C1 segment of cervical spinal cord (tissue), 14 donors: Measurements from ENCODE around the gene RTEL1.

Experiments used
- DNase-seq, 14 donors: peaks; one replicate each; lab custom pipeline; 2025; lab: John Stamatoyannopoulos, UW

The RTEL1 gene

DNA sequence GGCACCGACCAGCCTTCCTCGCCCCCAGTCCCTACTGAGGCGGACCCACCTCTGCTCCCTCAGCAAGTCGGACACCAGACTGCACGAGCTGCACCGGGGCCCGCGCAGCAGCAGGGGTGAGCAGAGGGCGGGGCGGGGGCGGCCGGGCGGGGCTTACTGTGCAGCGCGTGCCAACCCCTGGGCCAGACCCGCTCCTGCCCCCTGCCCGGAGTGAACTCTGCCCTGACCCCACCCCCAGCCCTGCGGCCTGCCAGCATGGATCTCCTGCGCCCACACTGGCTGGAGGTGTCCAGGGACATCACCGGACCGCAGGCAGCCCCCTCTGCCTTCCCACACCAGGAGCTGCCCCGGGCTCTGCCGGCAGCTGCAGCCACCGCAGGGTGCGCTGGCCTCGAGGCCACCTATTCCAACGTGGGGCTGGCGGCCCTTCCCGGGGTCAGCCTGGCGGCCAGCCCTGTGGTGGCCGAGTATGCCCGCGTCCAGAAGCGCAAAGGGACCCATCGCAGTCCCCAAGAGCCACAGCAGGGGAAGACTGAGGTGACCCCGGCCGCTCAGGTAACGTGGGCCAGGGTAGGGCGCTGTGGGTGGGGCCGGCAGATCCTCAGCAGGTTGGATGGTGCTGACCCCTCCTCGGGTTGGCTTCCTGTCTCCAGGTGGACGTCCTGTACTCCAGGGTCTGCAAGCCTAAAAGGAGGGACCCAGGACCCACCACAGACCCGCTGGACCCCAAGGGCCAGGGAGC lies 80.0 kb downstream of the RTEL1 start:
- DNase-seq = no peak

GRCh38 chr20:63738687-63739129 lies 80.6 kb downstream of the RTEL1 start:
- DNase-seq = peak in 3 of 14 donors; percentile 49 to 56 (median 51)

GRCh38 chr20:63739130-63740069 lies 81.3 kb downstream of the RTEL1 start, which contains the start of gene SLC2A4RG:
Gene SLC2A4RG, plus strand, starts transcription at chr20:63739776. Its CDS starts 137 bp downstream, at chr20:63739913.
- DNase-seq = peak in 13 of 14 donors; percentile 14 to 87 (median 52)

DNA sequence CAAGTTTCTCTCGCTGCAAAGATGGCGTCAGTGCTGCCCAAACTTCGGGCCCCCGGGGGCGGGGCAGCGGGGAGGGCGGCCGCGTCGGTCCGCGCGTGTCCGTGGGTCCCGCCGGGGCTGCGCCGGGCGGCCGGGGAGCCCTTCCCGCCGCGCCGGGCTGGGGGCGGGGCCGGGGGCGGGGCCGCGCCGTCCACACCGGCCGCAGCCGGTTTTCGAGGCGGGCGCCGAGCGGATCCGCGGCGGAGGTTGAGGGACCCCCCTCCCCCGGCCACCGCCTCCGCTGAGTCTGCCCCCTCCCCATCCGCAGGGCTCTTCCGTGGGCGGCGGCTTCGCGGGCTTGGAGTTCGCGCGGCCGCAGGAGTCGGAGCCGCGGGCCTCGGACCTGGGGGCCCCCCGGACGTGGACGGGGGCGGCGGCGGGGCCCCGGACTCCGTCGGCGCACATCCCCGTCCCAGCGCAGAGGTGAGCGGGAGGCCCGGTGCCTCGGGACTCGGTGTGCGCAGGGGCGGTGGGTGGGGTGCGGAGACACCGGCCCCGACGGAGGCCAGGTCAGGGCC lies 82.0 kb downstream of the RTEL1 start:
- peak in 1 of 14 donors; percentile 20 for DNase-seq

- peak in 12 of 14 donors; percentile 40 to 88 (median 70) for DNase-seq
These were observed 82.7 kb downstream of the RTEL1 start for GRCh38 chr20:63740627-63741353.

DNA sequence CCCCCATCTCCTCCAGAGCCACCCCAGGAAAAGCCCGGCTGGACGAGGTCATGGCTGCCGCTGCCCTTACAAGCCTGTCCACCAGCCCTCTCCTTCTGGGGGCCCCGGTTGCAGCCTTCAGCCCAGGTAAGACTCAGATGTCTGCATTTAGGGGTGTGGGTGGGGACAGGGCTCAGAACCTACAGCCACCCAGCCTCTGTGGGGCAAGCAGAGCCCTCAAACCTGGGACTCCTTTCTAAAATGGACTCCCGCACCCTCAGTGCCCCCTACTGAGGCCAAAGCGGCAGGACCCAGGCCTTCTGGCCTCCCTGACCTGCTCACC lies 83.2 kb downstream of the RTEL1 start:
- DNase-seq = no peak

DNA sequence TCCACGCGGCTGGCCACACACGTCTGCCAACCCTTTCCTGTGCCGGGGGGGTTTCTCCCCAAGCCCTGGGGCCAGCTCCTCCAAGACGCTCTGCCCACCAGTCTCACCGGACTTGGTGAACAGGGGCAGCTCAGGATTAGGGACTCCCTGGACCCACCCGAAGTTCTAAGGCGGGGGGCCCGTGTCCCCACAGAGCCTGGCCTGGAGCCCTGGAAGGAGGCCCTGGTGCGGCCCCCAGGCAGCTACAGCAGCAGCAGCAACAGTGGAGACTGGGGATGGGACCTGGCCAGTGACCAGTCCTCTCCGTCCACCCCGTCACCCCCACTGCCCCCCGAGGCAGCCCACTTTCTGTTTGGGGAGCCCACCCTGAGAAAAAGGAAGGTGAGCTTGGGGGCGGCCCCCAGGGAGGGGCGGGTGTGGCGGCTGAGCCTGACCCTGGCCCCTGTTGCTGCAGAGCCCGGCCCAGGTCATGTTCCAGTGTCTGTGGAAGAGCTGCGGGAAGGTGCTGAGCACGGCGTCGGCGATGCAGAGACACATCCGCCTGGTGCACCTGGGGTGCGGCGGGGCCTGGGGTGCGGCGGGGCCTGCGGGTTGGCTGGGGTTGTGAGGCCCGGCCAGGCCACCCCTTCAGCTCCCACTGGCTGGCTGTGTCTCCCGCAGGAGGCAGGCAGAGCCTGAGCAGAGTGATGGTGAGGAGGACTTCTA lies 83.7 kb downstream of the RTEL1 start:
- no peak for DNase-seq

- no peak for DNase-seq
These were observed 84.4 kb downstream of the RTEL1 start for GRCh38 chr20:63742381-63743024.

DNA sequence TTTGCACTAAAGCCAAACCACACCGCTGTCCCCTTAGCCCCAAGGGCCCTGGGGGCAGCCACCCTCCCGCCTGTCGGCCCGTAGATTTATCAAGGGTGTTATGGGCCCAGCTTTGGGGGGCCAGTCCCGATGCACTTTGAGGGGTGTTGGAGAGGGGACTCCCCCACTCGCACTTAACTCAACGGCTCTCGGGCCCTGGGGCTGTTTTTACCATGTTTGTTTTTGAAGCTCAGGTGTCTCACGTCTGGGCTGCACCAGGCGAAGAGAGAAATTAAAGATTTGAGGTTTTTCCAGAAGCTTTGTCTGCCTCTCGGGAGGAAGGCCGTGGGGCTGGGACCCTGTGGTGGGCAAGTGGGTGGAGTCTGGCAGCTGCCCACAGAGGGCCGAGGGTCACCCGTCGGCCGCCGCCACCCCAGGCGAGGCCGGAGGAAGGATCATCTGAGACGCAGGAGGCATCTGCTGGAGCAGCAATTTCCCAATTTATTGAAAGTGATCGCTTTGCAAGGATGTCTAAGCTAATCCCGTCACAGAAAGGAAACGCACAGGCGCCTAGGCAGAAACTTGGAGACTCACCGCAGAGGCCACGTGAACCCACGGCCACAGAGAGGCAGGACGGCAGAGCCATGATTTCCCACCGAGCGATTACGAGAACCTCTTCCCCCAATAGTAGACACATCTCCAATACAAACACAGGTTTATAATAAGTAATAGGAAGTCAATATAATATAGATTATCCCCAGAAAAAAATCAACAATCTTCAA lies 85.3 kb downstream of the RTEL1 start:
- DNase-seq = no peak

DNA sequence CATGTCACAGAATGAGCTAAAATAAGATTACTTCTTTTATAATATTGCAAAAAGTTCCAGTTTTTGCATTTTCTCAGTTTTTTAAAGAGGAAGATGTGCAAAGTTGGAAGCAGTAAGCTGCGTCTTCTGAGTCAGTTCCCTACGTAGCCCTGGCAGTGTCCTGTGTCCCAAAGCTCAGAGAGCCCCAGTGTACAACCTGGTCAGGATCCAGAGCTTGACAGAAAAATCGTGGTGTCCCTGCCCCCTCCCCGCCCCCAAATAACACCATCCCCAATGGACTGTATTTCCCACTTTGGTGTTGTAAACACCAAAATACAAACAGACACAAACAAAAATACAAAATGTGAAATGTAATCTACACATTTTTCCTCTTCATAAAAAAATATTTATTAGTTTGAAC lies 86.0 kb downstream of the RTEL1 start:
- DNase-seq = no peak

DNA sequence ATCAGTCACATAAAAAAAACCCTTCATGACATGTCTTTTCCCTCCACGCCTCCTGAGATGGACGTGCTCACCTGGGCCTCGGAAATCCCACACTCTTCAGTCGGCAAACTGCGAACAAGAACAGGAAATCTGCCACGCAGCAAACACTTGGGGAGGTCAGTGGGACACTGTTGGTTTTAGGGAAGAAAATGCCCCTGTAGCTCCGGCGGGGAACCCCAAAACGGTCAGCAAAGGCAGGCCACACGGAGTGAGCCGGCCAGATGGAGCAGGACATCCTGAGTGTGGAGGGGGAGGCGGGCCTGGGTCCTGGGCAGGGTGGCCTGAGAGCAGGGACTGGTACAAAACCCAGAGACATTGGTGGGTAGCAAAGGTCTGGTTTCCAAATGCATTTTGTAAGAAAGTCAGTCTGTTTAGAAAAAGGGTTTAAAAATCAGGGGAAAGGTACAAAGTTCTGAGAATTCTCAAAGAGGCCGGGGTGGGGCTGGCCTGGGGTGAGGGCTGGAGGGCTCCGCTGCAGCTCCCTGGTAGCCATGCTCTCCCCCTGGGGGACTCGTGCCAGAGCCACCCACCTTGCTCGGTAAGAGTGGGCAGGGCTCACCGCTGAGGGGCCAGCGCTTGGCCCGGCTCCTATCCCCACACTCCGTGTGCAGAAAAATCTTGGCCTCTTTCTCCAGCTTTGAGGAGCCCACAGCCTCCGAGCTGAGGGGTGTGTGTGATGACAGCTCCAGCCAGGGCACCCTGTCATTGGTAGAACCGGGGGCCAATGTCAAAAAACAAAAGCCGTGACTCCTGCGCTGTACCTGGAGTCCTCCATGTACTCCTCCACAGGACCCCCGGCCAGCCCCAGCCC lies 86.7 kb downstream of the RTEL1 start:
- no peak for DNase-seq

GRCh38 chr20:63745424-63745805 lies 87.3 kb downstream of the RTEL1 start:
- DNase-seq = no peak
